Kasumi-1 (cell line): Measurements from ENCODE around the gene GTPBP4.
"Not testable (repeated sequence)": the region's sequence is repeated elsewhere in the genome, so short reads cannot be mapped to it uniquely, and the experiment has no call there.

Experiments
- DNase-seq, 2 experiments: peaks; one replicate each; lab custom pipeline; 2025; lab: John Stamatoyannopoulos, UW

The GTPBP4 gene

DNA sequence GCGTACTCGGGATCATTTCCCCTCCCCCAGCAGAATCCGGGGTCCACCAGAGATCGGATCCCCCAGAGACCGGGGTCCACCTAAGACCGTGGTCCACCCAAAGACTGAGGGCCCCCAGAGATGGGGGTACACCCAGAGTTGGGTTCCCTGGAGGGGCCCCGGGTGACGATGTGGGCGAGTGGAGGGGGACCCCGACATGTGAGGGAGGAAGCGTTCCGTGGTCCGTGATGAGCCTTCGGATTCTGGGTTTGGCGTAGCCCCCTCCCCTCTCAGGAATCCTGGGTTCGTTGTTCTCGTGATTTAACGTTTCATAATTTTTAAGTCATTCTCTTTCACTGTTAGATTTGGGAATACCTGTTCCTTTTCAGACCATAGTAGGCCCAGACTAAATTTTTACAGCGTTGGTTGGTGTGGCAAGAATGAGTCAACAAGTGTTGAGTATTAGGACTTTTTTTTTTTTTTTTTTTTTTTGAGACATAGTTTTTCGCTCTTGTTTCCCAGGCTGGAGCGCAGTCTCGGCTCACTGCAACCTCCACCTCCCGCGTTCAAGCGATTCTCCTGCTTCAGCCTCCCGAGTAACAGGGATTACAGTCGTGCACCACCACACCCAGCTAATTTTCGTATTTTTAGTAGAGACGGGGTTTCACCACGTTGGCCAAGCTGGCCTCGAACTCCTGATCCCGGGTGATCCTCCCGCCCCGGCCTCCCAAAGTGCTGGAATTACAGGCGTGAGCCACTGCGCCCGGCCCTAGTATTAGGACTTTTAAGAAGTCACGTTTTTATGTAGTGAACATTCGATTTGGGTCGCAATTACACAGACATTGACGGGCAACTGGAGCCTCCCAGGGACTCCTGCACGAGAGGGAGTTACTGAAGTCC, 672 bp downstream of the GTPBP4 start:
- no peak for DNase-seq

DNA sequence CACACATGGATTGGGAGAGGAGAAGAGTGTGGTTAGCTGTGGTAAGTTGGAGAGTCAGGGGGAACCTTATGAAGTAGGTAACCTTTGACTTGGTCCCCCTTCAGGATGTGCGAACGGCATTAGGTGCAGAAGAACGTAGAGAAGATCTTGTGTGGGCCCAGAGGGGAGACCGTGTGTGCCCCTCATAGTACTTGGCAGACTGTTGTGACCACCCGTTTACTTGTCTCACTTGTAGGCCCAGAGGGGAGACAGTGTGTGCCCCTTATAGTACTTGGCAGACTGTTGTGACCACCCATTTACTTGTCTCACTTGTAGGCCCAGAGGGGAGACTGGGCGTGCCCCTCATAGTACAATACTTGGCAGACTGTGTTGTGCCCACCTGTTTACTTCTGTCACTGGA, 2.6 kb downstream of the GTPBP4 start:
- no peak for DNase-seq

DNA sequence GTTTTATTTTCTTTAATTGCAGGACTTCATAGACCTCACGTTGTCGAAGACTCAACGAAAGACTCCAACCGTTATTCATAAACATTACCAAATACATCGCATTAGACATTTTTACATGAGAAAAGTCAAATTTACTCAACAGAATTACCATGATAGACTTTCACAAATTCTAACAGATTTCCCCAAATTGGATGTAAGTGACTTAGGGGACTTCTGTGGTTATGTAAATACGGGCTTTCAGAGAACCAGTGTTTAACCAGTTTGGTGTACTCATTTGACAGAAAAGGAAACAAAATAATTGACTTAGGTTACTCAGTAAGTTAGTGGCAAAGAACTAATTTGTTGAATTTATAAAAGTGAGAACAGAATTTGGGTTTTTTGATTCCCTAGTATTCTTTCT, 4.2 kb downstream of the GTPBP4 start:
- no peak for DNase-seq

DNA sequence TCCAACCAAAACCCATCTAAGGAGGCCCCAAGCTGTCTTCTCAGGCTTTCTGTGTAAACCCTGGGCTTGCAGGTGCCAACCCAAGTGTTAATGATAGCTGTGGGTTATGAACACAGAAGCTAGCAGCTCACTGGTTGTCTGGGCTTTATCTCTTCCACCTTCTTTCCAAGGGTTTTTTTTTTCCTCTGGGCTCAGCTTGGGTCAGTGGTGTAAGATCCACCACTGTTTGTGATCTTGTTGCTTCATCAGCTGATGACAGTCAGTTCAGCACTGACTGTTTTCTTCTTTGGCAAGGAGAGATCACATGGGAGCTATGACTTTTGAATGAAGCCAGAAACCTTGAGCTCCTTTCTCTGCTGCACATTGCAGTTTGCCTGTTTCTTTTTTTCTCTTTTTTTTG, 4.6 kb downstream of the GTPBP4 start:
- no peak for DNase-seq

DNA sequence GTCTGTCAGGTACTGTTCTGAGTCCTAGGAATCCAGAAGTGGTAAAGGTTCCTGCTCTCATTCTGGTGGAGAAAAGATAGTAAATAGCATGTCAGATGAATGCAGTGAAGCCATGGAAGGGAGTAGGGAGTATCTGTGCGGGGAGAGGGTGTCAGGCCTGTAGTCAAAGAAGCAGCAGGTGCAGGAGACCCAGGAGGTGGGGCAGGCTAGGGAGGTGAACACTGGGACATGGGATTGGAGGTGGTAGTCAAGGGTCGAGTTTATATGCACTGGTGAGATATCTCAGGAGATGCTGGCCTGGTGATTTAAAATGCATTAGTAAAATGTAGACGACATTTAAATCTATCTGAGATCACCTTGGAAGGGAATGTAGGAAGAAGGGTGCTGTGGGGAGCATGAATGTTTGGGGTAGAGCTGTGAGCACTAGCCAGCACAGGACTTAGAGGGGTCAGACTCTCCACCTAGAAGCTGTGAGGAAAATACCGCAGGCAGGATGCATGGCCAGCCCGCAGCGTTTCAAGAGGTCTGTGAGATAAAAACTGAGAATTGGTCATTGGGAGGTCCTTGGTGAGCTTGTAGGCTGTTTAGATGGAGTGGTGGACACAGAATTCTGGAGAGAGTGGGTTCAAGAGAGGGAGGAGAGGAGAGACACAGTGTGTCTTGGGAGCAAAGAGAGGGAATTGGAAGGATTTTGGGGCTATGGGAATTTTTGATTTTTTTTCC, 6.8 kb downstream of the GTPBP4 start:
- DNase-seq: no peak

DNA sequence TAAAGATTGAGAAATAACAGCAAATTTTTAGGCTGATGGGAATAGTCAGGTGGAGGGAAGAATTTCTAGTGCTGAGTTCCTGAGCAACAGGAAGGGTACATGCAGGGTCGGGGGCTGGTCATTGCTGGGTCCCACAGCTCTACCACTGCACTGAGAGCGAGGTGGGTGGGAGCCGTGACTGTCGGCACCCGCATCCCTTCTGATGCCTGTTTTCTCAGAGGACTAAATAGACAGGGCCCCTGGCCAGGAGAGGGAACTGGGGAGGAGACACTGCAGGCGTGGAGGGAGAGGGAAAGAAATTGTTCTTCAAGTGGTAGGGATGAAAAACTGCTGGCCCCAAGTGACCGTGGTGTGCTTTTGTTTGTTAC, 7.3 kb downstream of the GTPBP4 start:
- no peak for DNase-seq

DNA sequence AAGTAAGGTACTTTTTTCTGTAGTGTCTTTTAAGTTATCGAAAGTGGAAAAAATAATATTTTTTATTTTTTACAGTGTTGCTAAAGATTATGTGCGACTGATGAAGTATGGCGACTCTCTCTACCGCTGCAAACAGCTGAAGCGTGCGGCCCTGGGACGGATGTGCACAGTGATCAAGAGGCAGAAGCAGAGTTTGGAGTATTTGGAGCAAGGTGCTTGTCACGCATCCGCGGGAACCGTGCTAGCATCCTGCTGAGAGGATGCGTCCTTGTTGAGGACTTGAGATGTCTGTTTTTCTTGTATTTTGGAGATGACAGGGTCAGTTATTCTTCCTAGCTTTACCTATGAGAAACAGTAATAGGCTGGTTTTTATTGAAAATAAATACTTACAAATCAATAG, 7.8 kb downstream of the GTPBP4 start:
- no peak for DNase-seq

DNA sequence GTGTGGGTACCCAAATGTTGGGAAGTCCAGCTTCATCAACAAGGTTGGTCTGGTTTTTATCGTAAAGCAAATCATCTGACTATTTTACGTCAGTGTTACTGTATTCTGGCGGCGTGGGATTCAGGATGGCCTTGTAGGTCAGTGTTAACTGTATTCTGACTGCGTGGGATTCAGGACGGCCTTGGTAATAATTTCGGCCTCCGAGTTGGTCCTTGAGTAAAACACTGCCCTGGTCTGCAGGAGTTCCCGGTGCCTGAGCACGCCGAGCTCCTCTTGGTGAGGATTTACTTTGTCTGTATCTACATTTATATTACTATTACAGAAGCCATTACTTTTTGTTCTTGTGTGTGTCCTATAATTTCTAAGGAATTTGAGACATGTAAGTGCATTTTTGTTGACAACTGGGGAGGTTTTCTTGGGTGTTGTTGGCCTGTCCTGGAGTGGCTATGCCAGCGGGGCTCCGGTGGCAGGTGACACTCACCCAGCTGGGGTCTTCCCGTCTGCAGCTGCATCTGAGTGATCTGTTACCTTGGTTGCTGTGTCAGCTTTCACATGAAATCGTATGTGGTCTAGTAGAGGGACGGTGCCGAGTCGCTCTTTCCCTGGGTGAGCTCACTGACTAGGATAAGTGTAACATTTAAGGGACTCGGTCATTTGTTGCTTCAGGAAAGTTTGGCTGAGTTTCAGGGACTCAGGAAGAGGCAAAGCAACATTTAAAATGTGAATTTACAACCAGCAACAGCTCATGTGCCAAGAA, 9.2 kb downstream of the GTPBP4 start:
- DNase-seq: no peak

DNA sequence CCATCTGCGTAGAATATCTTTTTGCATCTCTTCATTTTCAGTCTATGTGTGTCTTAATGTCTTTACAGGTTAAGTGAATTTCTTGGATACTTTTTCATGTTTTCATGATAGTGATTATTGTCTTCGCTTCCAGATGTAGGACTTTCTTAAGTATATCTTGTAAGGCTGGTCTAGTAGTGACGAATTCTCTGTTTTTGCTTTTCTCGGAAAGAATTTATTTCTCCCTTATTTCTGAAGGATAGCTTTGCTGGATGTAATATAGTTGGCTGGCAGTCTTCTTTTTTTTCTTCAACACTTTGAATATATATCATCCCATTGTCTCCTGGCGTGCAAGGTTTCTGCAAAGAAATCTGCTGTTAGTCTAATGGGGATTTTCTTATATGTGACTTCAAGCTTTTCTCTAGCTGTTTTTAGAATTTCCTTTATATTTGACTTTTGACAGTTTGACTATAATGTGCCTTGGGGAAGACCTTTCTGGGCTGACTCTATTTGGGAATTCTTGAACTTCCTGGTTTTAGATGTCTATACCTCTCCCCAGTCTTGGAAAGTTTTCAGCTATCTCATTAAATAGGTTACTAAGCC, 14.3 kb downstream of the GTPBP4 start:
- DNase-seq: no peak

DNA sequence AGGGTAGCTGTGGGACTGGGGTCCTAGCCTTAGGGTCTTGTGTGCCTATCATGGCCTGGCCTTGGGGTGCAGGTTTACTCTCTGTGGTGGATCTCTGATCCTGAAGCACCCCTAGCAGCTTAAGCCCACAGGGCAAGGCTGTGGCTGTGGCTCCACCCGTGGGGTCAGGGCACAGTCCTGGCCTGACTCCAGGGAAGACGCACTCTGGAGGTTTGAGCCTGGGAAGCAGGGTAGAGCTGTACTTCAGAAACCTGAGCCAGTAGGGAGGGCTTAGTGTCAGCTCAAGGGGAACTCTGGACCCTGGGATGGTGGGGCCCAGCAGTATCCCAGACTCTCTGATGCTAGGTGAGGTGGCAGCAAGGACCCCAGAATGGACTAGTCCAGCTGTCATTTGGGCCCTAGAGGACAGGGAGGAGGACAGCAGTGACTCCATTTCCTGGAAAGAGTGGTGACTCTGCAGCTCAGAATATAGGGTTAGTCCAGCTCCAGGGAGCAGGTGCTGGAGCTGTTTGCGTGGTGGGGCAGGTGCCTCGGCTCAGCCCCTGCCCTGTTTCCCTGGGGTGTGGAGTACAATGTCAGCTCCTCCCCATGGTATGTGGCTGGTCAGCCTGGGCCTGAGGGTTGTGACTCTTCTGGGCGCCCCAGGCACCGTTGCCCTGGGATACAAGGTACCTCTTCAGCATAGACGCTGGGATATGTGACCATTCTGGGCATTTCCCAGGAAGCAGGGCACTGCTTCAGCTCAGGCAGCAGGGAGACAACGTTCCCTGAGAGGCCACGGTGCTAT, 15.8 kb downstream of the GTPBP4 start:
- no peak for DNase-seq

DNA sequence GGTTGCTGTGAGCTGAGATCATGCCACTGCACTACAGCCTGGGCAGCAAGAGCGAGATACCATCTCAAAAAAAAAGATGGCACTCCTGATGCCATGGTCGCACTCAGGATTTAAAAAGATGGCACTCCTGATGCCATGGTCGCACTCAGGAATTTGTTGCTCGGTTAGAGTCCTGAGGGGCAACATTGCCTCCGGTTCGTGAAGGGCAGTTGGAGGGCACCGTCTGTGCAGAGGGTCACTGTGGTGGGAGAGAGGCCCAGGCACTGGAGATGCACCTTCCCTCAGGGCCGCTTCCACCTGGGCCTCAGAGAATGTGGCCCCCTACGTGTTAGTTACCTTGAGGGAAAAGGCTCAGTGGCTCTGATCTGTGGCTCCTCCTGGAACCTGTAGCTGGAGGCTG, 18.3 kb downstream of the GTPBP4 start:
- DNase-seq: no peak

DNA sequence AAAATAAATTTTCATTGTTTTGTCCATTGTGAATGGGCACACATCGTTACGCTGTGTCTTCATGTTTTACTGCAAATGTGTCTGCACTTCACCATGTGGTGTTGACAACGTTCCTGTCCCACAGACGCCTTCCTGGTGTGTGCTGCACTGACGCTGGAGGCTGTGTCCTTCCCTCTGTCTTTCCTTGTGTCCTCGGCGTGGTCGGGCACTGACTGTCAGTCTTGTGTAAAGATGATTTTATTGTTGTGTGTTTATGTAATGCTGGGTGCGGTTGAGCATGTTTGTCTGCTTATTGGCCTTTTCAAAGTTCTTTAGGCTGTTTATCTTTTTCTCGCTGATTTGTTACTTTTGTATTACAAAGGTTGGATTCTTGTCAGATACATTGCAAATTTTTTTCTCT, 19.3 kb downstream of the GTPBP4 start:
- no peak for DNase-seq

DNA sequence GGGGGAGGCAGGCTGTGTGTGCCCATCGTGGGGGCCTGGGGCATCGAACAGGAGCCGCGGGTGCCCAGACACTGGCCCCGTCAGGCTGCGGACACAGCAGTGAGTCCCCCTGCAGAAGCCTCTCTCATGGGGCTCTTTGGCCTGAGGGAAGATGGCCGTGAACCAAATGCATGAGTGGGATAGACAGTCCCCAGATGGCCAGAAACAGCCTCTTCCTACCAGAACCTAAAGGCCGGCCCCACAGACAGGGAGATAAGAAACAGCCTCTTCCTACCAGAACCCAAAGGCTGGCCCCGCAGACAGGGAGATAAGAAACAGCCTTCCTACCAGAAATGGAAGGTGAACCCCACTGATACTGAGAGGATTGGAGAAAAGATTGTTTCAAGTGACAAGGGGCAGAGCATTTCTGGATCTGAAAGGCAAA, 20.8 kb downstream of the GTPBP4 start:
- no peak for DNase-seq

DNA sequence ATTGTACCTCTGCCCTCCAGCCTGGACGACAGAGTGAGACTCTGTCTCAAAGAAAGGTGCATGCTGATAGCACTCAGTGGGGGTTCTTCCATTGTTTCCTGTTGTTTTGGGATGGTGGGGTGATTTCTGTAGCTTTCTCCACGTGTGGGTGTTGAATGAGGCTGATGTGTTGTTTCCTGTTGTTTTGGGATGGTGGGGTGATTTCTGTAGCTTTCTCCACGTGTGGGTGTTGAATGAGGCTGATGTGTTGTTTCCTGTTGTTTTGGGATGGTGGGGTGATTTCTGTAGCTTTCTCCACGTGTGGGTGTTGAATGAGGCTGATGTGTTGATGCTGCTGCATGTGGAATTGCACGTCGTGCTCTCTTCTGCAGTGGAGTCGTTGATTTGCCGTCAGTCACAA, 21.7 kb downstream of the GTPBP4 start:
- DNase-seq: not testable (repeated sequence)

DNA sequence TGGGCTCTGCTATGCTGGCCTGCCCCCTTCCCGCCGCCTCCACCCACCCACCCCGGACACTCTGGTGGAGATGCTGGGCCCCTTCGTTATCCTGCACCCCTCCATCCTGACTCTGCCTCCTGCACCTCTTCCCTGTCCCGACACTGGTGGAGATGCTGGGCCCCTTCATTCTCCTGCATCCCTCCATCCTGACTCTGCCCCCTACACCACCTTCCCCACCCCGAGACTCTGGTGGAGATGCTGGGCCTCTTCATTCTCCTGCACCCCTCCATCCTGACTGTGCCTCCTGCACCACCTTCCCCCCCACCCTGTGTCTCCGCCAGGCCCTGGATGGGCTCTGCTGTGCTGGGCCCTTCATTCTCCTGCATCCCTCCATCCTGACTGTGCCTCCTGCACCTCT, 22.5 kb downstream of the GTPBP4 start:
- no peak for DNase-seq

DNA sequence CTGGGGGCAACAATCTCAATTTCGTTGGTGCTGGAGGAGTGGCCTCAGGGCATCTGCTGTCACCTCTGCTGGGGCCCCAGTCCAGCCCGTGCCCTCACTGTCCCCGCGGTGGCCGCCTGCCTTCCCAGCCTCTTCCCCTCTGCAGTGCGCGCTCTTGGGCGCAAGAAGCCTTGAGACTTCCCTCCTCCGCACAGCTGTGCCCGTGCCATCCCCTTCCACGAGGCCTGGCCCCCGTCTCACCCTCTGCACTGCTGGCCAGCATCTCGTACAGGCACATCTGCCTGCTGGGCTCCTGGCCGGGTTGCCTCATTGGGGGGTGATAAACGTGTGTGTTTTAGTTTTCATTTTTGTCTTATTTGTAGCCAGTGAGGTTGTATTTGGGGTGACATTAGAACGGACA, 23.5 kb downstream of the GTPBP4 start:
- no peak for DNase-seq

DNA sequence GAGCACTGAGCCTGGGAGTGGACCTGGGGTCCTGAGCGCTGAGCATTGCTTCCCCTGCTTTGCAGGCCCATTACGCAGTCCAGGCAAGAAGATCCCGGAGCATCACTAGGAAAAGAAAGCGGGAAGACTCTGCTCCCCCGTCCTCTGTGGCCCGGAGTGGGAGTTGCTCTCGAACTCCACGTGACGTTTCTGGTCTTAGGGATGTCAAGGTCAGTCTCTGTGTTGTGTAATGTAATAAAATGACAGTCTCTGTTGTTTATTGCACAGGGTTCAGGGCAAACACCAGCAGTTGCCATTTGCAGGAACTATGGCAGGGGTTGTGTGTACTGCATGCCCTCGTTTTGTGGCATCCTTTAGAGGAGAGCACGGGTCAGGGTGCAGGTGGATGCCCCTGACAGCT, 27.5 kb downstream of the GTPBP4 start:
- DNase-seq: no peak

DNA sequence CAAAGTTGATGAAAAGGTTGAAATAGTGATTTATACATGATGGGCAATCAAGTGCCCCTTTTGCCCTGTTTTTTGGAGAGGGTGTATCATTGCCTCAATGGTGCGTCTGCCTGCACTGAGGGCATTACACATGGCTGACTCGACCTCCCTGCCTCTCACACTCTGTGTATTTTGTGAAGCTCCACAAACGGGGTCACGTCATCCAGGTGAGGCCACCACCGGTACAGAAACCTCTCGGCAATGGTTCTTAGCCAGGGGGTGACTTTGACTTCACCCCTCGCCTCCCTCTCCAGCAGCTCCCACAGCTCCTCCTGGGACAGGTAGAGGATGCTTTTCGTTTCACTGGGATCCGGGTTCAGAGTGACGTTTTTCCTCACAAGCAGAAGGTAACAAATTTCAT, 31.1 kb downstream of the GTPBP4 start:
- DNase-seq: no peak

DNA sequence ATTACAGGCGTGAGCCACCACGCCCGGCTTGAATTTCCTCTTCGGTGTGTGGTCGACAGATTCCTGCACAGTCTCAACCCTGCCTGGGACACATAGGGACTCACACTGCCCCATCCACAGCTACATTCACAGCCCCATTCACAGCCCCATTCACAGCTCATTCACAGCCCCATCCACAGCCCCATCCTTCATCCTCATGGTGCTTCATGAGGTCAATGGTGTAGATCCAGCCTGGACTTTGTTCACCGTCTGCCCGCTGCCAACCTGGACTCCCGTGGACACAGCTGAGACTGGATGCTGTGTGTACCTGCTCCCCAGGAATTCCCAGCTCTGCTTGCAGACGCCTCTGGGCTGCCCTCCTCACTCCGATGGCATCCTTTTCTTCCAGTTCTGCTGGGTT, 32.2 kb downstream of the GTPBP4 start:
- no peak for DNase-seq

DNA sequence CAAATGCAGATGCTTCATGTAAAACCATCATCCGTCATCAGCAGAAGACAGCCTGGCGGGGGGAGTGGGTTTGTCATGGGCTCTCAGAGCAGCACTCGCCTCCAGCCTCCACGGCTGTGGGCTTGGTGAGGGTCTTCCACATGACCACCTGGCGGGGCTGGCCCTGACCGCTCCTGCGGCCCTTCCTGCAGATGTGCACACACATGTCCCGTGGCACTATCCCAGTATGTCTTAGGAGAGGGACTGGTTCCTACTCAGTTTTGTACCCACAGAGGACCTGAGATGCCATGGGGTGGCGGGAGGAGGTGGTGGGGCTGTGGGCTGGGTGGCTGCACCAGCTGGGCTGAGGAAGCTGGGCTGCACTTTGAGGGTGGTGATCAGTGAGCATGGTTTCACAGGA, 32.7 kb downstream of the GTPBP4 start:
- DNase-seq: no peak

DNA sequence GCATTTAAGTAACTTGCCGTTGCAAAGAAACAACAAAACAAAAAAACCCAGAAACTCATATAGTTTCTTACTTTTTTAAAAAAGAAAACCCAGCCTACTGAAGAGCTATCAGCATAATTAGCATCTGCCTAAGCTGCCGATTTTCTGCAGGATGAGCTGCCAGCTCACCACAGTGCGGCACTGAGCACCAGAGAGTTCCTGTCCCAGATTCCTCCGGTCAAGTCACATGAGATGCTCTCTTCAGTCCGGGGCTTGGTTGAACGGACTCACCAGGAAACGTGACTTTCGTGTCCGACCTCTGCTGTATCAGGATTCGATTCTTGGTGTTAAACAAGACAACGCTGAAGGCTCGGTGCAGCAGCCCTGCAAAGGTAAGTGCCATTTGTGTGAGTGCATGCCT, 34.2 kb downstream of the GTPBP4 start:
- no peak for DNase-seq

DNA sequence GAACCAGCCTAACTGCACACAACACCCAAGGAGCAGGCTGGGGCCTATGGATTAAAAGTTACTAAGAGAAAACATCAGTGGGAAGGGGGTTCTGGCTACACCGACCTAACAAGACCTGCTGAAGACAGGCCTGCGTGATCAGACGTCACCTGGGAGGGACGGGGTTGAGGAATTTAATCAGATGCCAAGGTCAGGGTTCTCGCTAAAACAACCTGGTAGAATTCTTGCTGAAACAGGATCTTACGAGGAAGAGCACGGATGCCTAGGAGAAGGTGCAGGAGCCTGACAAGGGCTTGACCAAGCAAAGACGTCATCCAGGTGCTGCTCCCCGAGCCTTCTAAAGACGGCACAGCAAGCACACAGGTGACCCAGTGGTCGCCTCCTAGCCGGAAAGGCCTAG, 35.9 kb downstream of the GTPBP4 start:
- DNase-seq: no peak
